SU-DHL-6 (cell line): ENCODE data around the gene DUXA.

Experiments used
- EZH2phosphoT487 ChIP-seq: fragments of 200-600 bp; sonication (generic), shearing (Covaris generic); conservative IDR thresholded peaks from 2 replicates; pipeline ENCODE4 v1.6.1; 2018; ENCODE audit warnings: mild to moderate bottlenecking, antibody characterized with exemption, low read length, moderate library complexity, mixed read lengths
- TF ChIP-seq, protein P1 (sequence below): fragments of 200-600 bp; sonication (generic); IDR thresholded peaks from one replicate; pipeline ENCODE4 v1.5.1; 2017; ENCODE audit warnings: antibody characterized with exemption, mild to moderate bottlenecking, low read length, moderate library complexity; ENCODE audit not compliant: insufficient read depth, poor library complexity, severe bottlenecking

DNA sequence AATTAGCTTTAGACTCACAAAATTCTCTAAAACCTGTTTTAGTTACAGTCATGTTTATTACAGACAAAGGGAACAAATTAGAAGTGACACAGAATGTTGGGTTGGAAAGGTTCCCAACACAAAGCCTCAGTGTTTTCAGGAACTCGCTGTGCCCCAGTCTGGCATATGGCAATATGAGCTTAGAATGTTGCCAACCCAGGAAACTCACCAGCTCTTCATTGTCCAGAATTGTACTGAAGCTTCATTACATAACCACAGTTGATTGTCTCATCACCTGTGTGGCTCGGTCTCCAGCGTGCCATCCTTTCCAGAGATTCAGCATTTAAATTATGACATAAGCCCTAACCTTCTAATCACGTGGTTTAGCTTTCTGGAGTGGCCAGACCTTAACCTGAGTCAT is 43.1 kb upstream of the DUXA start:
- TF ChIP-seq, protein P1, sequence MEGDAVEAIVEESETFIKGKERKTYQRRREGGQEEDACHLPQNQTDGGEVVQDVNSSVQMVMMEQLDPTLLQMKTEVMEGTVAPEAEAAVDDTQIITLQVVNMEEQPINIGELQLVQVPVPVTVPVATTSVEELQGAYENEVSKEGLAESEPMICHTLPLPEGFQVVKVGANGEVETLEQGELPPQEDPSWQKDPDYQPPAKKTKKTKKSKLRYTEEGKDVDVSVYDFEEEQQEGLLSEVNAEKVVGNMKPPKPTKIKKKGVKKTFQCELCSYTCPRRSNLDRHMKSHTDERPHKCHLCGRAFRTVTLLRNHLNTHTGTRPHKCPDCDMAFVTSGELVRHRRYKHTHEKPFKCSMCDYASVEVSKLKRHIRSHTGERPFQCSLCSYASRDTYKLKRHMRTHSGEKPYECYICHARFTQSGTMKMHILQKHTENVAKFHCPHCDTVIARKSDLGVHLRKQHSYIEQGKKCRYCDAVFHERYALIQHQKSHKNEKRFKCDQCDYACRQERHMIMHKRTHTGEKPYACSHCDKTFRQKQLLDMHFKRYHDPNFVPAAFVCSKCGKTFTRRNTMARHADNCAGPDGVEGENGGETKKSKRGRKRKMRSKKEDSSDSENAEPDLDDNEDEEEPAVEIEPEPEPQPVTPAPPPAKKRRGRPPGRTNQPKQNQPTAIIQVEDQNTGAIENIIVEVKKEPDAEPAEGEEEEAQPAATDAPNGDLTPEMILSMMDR, result no peak
- no peak for TF ChIP-seq EZH2phosphoT487
